Iris pigment epithelial cell (primary cell): ENCODE results near the gene NUTF2.
"Not testable (repeated sequence)": the region's sequence is repeated elsewhere in the genome, so short reads cannot be mapped to it uniquely, and the experiment has no call there.

Experiments used
- DNase-seq: peaks from one replicate; pipeline ENCODE4 v3.0.0-alpha.2; 2011; ENCODE audit warnings: low read depth

Gene NUTF2

DNA sequence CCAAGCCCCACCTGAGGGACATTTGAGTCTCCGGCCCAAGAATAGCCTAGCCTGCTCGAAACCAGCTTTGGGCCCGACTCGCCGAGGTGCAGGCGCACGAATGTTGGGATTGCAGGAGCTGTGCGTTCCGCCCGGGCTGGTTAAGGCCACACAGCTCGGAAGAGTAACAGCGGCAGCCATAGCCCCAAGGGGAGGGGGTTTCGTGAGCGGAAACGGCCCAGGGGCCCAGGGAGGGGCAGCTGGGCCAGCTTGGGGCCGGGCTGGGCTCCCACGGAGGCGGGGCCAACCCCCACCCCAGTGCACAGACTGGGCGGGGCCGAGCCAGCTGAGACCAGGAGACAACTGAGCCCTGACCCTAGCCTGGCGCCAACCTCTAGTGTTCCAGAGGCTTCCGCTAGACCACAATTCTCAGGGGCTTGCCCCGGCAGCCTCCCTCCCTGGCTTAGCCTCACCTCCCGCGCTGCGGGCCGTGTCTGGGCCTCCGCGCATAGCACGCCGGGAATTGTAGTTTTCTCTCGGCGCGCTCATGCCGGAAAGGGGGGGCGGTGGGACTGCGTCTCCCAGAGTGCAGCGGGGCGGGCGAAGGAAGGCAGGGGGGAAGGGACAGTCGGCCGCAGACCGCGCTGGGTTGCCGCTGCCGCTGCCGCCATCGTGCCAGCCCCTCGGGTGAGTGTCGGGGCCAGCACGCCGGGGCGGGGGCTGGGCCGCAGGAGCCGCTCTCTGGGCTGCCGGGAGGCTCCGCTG lies at the start of gene NUTF2:
Gene NUTF2 (plus strand): TSS at position 614 of the 744 bp plus-strand sequence. CDS start 18,198 bp downstream, outside the sequence.
- DNase-seq: peak; percentile 91

GRCh38 chr16:67800338-67800926 lies 46.3 kb upstream of the NUTF2 start:
- DNase-seq: no peak

GRCh38 chr16:67801241-67801640 lies 45.5 kb upstream of the NUTF2 start:
- no peak for DNase-seq

GRCh38 chr16:67801883-67802282 lies 44.9 kb upstream of the NUTF2 start:
- DNase-seq: no peak

- no peak for DNase-seq
Measured at GRCh38 chr16:67803894-67804293, 42.8 kb upstream of the NUTF2 start.

DNA sequence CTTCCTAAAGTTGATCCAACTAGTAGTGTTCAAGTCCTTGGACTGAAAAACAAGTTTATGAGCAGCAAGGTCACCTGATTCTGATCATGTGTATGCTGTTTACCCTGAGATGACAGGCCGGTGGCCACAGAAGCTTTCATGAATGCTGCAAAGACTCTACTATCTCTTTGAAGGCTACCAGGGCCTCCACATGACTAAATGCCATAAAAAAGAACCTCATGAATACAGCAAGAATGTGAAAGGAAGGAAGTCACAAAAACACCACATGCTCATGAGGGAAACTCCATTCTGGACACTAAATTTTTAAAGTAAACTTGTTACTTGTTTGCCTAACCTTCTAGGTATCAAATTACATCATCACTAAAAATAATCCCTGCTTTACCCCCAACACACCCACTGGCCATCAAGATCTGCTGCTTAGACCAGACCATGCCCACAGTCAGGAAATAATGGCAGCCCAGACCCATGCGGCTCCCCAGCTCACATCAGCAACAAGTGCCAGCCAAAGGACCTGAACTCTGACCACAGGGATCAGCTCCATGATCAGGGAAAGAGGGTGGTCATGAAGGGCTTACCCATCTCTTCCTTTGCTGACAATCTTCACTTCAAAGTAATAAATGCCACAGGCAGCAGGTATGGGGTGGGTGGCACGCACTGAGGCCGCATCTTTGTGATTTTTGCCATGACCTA lies 41.7 kb upstream of the NUTF2 start:
- peak; percentile 12 for DNase-seq

- DNase-seq: peak; percentile 7
Measured at GRCh38 chr16:67805718-67806427, 40.9 kb upstream of the NUTF2 start.

- peak; percentile 100 for DNase-seq
Measured at GRCh38 chr16:67806428-67807147, 40.1 kb upstream of the NUTF2 start, which contains the start of the genes RANBP10 and TSNAXIP1. Gene RANBP10, minus strand, starts transcription at chr16:67806560. Its CDS starts 24 bp downstream, at chr16:67806536. Gene TSNAXIP1, plus strand, starts transcription at chr16:67806889. Its CDS starts 261 bp downstream, at chr16:67807150.

DNA sequence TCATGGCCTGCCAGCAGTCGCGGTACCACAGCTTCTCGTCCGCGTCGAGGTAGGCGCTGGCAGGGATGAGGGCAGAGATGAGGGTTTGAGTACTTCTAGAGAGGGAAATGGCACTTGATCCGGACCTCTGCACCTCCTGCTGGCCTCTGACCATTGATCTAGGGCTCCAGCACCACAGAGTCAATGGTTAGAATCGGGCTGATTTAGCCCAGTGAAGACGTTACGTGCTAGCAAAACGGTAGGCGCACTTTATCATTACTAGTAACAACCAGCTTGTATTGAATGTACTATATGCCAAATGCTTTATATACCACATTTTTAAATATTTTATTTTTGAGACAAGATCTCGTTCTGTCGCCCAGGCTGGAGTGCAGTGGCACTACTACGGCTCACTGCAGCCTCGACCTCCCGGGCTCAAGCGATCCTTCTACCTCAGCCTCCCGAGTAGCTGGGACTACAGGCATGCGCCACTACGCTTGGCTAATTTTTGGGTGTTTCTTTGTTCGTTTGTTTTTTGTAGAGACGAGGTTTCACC lies 39.5 kb upstream of the NUTF2 start:
- DNase-seq: no peak

DNA sequence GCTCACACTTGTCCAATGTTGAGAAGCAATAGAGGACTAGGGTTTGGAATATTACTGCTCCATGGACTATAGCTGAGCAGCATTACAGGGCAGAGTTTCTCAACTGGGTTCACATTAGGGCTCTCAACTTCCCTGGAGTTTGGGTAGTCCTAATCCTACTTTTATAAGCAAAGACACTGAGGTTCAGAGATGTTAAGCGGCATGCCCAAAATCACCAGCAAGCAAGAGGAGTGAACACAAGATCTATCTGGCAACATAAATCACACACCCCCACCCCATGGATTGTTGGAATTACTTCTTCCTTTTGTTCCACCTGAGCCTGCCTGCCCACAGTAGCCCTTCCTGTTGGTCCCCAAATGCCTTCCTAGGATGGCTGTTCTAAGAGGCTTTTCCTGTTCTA lies 34.8 kb upstream of the NUTF2 start:
- no peak for DNase-seq

GRCh38 chr16:67814567-67814966 lies 32.2 kb upstream of the NUTF2 start:
- DNase-seq: no peak

- no peak for DNase-seq
Measured at GRCh38 chr16:67820608-67821259, 26.0 kb upstream of the NUTF2 start.

- DNase-seq: peak; percentile 56
Measured at GRCh38 chr16:67822511-67822910, 24.2 kb upstream of the NUTF2 start.

DNA sequence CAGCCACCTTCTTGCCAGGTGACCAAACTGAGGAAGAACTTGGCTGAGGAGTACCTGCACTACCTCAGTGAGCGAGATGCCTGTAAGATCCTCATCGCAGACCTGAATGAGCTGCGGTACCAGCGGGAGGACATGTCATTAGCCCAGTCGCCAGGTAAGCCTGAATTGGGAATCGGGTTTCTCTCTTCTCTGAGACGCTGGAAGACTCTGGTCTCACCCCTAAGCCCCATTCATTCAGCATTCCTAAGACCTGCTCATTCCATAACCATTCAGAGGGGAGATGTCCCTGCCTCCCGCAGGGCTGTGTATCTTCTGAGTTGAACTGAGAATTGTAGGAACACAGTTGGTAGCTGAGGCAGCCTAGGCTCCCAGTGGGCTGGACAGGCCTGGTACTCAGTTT lies 21.6 kb upstream of the NUTF2 start:
- no peak for DNase-seq

DNA sequence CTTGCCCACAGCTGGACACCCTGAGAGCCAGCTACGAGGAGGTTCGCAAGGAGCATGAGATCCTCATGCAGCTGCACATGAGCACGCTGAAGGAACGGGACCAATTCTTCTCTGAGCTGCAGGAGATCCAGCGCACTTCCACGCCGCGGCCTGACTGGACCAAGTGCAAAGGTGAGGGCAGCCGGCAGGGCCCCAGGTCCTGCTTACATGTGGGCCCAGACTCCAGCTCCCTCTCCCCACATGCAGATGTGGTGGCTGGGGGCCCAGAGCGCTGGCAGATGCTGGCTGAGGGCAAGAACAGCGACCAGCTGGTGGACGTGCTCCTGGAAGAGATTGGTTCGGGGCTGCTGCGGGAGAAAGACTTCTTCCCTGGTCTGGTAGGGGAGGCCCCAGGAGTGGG lies 20.8 kb upstream of the NUTF2 start:
- DNase-seq: no peak

GRCh38 chr16:67828651-67829050 lies 18.1 kb upstream of the NUTF2 start:
- DNase-seq: no peak

- DNase-seq: peak; percentile 76
Measured at GRCh38 chr16:67833030-67833414, 13.7 kb upstream of the NUTF2 start.

GRCh38 chr16:67833415-67834241 lies 13.1 kb upstream of the NUTF2 start:
- DNase-seq: peak; percentile 84

GRCh38 chr16:67834242-67834614 lies 12.5 kb upstream of the NUTF2 start:
- no peak for DNase-seq

DNA sequence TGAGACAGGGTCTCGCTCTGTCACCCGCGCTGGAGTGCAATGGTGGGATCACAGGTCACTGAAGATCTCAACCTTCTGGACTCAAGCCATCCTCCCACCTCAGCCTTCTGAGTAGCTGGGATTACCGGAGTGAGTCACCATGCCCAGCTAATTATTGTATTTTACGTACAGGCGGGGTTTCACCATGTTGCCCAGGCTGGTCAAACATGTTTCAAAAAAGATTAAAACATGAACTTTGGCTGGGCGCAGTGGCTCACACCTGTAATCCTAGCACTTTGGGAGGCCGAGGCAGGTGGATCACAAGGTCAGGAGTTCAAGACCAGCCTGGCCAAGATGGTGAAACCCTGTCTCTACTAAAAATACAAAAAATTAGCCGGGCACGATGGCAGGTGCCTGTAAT lies 9.5 kb upstream of the NUTF2 start:
- DNase-seq: not testable (repeated sequence)
